Stimulated activated naive B cell treated with anti-CD40 and anti-IgM and Interleukin-4, amounts not matched to agents 10 μg/mL and 1 μg/mL and 100 μg/mL, for 72 hours (primary cell): ENCODE results near the gene TXNRD2.

Source experiments
- ATAC-seq, 2 donors: fragments of 150-1000 bp; cut with Tn5 transposase; replicated peaks; 2 replicates each; pipeline ENCODE4 v1.10.0; 2021; ENCODE audit warnings: moderate library complexity in 1 of 2
- DNase-seq: peaks from one replicate; pipeline ENCODE4 v3.0.0; 2021
- H3K27ac Mint-ChIP-seq: one replicate; pipeline ENCODE4 v1.8.0; 2022; ENCODE audit warnings: mild to moderate bottlenecking, mixed read lengths
- H3K27me3 Mint-ChIP-seq, 2 donors: one replicate each; pipeline ENCODE4 v1.8.0; 2022; ENCODE audit warnings: mixed read lengths in 2 of 2
- H3K36me3 Mint-ChIP-seq, 2 donors: one replicate each; pipeline ENCODE4 v1.8.0; 2022; ENCODE audit warnings: mixed read lengths in 2 of 2, mild to moderate bottlenecking in 1 of 2
- H3K4me1 Mint-ChIP-seq, 2 donors: one replicate each; pipeline ENCODE4 v1.8.0; 2022; ENCODE audit warnings: mixed read lengths in 2 of 2, mild to moderate bottlenecking in 1 of 2
- H3K4me3 Mint-ChIP-seq, 2 donors: one replicate each; pipeline ENCODE4 v1.8.0; 2022; ENCODE audit warnings: mild to moderate bottlenecking in 2 of 2, mixed read lengths in 2 of 2, moderate library complexity in 1 of 2
- H3K9me3 Mint-ChIP-seq, 2 donors: one replicate each; pipeline ENCODE4 v1.8.0; 2022; ENCODE audit warnings: mixed read lengths in 2 of 2, mild to moderate bottlenecking in 1 of 2

The TXNRD2 gene

DNA sequence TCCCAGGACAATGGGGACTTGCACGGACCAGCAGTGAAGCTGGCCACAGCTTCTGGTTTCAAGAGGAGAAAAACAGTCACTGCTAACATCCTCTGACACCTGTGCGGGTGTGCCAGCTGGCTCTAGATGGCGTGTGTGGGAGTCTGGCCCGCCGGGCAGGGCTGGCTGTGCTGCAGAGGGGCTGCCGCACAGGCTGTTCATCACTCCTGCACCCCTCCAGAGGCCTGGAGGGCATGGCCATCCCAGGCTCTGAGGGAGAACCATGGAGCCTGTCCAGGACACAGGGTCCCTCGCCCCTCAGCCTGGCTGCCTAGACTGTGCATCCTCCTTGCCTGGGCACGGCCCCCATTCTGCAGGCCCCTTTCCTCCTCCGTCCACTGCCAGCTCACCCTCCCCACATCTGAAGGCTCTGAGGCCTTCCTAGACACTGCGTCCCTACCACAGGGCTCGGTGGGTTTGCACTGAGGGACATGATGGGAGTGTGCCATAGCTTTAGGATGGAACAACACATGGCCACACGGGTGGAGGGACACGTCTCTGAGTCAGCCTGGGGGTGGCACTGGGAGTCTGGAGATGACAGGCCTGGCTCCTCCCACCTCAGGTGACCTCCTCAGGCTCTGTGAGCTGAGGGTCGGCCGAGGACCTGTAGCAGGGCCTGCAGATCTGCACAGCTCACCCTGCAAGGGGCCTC lies 44.8 kb downstream of the TXNRD2 start:
- Mint-ChIP-seq H3K4me1 (peaks cover 14 to 17% of the 10 kb centered on the region in 2 donors), H3K4me3 (no peak overlapping the region), H3K9me3 (no peaks in the 10 kb centered on the region), H3K27ac (no peak overlapping the region), H3K36me3 (peaks cover 29 to 33% of the 10 kb centered on the region in 2 donors), H3K27me3 (no peaks in the 10 kb centered on the region)
- ATAC-seq (peak in 1 of 2 donors; percentile 30), DNase-seq (no peak)

DNA sequence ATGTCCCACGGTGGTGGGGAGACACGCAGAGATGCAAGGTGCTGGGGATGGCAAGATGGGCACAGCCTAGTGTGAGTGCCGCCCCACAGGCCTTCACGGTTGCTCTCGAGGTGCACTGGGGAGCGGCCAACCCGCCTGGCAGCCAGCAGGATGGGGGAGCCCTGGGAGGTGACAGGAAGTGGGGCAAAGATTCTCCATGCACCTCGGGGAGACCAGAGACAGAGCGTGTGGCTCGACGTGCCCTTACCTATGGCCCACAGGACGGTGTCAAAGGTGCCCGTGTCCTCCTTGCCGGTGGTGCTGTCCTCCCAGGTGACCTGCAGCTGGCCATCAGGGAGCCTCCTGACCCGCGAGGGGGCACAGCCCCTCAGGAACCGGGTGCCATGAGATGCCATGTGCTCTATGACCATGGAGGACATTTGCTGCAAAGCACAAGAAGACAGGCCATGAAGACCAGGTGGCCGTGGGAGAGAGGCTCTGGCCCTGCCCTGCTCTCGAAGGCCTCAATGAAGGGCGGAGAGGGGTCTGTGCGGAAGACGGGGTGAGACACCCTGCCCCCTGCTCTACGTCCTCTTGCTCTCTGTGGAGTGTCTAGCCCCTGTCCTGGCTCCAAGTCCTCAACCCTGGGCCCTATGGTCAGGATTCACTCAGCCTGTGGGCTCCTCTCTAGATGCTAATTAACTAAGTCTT lies 46.3 kb downstream of the TXNRD2 start:
- ATAC-seq (no peak), DNase-seq (no peak)
- H3K27me3 Mint-ChIP-seq = no peaks in the 10 kb centered on the region
- peaks cover 23 to 26% of the 10 kb centered on the region in 2 donors for H3K4me1 Mint-ChIP-seq
- H3K27ac Mint-ChIP-seq = no peak overlapping the region
- H3K4me3 Mint-ChIP-seq = no peak overlapping the region
- H3K9me3 Mint-ChIP-seq = no peaks in the 10 kb centered on the region
- peaks cover 23 to 28% of the 10 kb centered on the region in 2 donors for H3K36me3 Mint-ChIP-seq

DNA sequence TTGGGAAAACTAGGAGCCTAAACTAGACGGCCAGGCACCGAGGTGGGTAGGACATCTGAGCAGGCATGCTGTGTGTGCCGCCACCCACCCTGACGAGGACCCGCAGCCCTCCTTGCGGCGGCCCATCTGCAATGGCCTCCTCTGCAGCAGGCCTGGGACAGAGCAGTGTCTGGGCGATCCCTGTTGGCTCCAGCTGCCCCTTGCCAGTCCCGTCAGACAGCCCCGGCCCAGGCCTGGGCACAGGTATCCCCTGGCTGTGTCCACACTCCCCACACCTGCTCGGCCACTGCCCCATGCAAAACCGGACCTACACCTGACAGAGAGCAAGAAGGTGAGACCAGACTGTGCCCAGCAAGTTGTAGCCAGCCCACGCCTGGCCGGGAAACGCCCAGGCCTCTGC lies 48.3 kb downstream of the TXNRD2 start:
- Mint-ChIP-seq H3K9me3 (no peaks in the 10 kb centered on the region), H3K27me3 (no peaks in the 10 kb centered on the region), H3K27ac (no peak overlapping the region), H3K36me3 (peaks cover 20% of the 10 kb centered on the region in 2 donors), H3K4me3 (no peak overlapping the region), H3K4me1 (peaks cover 21 to 26% of the 10 kb centered on the region in 2 donors)
- ATAC-seq (no peak), DNase-seq (no peak)

DNA sequence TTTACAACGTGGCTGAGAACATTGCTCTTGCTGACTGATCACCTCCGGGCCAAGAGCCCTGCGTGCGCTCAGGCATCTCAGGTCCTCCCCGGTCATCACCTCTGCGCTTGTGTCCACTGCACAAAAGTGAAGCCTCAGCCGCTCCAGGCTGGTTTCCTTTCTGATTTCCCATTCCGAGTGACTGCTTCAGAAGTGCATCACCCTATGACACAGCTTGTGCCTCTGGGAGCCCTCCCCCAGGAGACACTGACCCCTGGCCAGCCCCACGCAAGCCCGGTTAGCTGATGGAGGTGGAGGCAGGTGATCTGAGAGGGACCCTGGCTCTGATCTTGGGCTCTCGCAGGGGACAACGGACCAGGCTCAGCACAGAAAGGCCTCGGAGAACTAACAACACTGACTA lies 48.7 kb downstream of the TXNRD2 start:
- peaks cover 20 to 23% of the 10 kb centered on the region in 2 donors for H3K36me3 Mint-ChIP-seq

DNA sequence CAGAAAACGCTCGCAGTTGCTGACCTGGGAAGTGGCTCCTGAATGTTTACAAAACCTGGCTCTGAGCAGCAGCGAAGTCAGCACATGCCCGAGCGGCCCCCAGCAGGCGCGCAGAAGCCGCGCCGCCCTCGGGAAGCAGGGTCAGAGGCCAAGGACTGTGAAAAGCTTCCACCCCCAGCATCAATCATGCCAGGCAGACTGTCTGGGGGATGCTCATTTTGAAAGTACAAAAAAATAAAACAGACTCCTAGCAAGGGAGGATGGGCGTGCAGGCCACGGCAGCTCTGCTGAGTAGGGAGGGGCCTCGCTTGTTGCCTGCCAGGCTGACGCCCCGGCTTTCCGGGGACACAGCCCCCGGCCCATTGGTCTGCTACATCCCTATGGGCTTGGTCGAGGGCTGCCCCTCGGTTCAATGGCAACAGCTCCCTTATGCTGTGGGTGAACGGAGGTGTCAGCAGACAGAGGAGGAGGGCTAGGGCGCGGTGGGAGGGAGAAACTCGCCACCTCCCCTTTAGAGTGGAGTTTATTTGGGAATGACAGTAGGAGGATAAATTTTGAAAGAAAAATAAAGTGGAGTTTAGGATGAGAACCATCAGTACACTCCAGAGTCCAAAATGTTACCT lies 49.2 kb downstream of the TXNRD2 start:
- peaks cover 18% of the 10 kb centered on the region in 2 donors for H3K36me3 Mint-ChIP-seq
- DNase-seq (peak; percentile 17), ATAC-seq (peak; percentile 54 to 72)
- H3K4me1 Mint-ChIP-seq = peaks cover 22 to 29% of the 10 kb centered on the region in 2 donors
- peak overlapping the region; percentile 69 to 80 for H3K4me3 Mint-ChIP-seq
- peak overlapping the region; percentile 72 for H3K27ac Mint-ChIP-seq
- no peaks in the 10 kb centered on the region for H3K27me3 Mint-ChIP-seq
- H3K9me3 Mint-ChIP-seq = no peaks in the 10 kb centered on the region

More for the DNA sequence above, 48.7 kb downstream of the TXNRD2 start:
- Mint-ChIP-seq H3K9me3 (no peaks in the 10 kb centered on the region), H3K27ac (no peak overlapping the region), H3K4me1 (peaks cover 21 to 26% of the 10 kb centered on the region in 2 donors), H3K4me3 (no peak overlapping the region), H3K27me3 (no peaks in the 10 kb centered on the region)
- DNase-seq (no peak), ATAC-seq (no peak)

DNA sequence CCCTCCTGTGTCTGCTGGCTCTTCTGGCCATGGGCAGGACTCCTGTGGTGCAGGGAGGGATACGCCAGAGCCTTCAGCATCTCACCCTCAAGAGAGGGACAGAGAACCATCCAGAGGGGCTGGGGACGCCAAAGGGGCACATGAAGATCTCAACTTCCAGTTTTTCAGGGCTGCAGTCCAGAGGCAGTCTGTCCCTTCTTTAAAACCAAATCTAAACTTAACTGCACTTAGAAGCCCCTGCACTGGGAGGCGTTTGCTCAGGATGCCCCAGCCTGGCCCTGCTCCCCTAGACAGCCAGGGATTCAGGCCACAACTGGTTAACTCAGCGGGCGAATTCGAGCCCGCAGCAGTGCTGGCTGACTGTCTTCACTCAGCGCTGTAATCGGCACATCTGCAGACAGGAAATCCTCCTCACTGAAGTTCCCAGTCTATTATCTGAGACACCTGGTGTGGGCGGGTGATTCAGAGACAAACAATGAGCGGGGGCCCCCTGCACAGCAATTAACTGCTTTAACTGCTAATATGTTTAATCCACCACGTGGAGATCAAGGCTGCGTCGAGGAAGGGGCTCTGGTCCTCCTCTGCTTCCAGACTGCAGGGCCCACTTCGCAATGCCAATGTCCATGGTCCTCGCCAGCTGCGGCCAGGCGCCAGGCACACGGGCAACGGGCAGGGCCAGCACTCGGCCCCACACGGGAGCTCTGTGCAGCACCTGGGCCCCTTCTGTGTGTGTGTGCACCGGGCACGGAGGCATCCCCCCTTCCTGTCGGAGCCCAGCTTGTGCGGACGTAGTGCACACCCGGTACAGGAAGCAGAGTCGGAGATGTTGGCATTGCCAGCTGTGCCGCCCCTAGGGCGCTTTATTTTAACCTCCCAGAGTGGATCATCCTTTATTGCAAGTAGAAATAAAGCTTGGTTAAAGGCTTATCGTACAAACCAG lies 50.0 kb downstream of the TXNRD2 start:
- Mint-ChIP-seq H3K4me3 (peak overlapping the region; percentile 69 to 80), H3K36me3 (peaks cover 17% of the 10 kb centered on the region in 2 donors), H3K27me3 (no peaks in the 10 kb centered on the region), H3K4me1 (peaks cover 29 to 37% of the 10 kb centered on the region in 2 donors), H3K9me3 (no peaks in the 10 kb centered on the region), H3K27ac (peak overlapping the region; percentile 72)
- DNase-seq = peak; percentile 41
- peak; percentile 82 to 85 for ATAC-seq

DNA sequence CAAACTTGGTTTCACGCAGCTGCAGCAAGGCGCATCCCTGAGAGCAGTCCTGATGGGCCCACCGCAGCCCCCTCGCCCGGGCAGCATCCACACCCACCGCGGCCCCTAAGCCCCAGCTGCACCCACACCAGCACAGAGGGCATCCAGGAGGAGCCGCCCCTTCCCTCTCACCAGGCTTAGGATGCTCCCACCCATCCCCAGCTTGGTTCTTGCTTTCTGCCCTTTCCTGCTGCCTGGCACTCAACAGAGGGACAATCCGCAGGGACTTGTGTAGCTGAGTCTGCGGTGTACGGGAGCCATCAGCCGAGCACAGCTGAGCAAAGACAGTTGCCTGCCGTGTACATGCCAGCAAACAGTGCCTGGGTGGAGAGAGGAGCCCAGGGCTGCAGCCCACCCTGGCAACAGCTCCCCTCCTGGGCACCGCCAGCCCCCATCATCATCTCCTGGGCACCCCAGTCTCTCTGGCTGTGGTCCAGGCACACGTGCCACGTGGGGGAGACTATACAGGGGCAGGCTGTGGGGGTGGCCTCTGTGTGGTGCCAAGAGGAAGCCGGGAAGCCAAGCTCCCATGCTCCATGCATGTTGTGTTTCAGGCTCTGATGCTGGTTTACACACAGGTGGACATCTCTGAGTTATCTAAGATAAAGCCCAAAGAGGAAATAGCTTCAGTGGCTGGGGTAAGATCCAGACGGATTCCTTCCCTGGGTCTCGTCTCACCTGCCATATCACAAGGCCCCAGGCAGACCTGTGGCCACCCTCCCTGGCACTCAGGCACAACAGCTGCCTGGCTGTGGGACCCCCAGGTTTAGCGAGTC lies 50.9 kb downstream of the TXNRD2 start:
- Mint-ChIP-seq H3K27ac (no peak overlapping the region), H3K27me3 (no peaks in the 10 kb centered on the region), H3K4me1 (peaks cover 36 to 46% of the 10 kb centered on the region in 2 donors), H3K4me3 (no peak overlapping the region), H3K9me3 (no peaks in the 10 kb centered on the region), H3K36me3 (peaks cover 18 to 20% of the 10 kb centered on the region in 2 donors)
- no peak for ATAC-seq
- DNase-seq = no peak

DNA sequence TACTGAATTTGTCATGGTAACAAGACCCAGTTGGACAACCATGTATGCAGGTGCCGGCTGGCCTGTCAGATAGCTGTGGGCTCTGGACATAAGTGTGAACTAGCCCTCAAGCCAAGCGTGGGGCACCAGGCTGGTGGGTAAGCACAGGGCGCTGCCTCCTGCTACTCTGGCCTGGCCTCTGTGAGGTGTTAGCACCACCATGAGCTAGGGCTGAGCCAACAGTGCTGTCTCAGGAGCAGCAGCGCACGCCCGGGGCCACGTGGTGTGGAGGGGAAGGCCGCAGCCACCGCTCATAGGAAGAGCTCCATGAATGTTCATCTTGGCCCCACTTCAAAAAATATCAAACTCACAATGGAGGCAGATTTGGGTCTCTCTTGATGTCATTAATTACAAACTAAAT lies 51.7 kb downstream of the TXNRD2 start:
- H3K27me3 Mint-ChIP-seq = no peaks in the 10 kb centered on the region
- H3K4me3 Mint-ChIP-seq = no peak overlapping the region
- no peak overlapping the region for H3K27ac Mint-ChIP-seq
- ATAC-seq = no peak
- H3K9me3 Mint-ChIP-seq = no peaks in the 10 kb centered on the region
- H3K4me1 Mint-ChIP-seq = peaks cover 39 to 49% of the 10 kb centered on the region in 2 donors
- DNase-seq = no peak
- H3K36me3 Mint-ChIP-seq = peaks cover 16 to 18% of the 10 kb centered on the region in 2 donors

DNA sequence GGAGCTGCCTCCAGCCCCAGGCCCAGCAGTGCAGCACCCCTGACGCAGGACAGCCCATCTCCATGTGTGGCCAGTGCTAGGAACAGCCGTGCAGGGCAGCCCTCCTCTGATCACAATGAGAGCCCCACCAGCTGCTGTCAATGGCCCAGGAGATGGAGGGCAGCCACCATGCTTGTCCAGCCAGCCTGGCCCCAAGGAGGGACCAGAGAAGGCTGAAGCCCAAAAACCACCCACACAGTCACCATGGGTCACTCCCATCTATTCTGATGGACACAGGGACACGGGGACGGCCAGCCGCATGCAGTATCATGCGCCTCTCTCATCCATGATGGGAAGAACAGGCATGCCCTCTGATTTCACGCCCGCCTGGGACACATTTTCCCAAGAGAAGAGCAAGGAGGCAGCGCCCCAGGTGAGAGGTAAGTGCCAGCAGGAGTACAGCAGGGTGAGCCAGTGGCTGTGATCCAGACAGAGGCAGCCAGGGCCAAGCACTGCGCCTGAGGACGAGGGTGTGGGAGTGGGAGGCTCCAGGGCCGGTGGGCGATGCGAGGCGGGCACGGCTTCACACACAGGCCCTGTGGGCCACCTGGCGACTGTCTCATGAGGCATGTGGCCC lies 53.4 kb downstream of the TXNRD2 start:
- DNase-seq (no peak), ATAC-seq (no peak)
- Mint-ChIP-seq H3K27ac (no peak overlapping the region), H3K27me3 (no peaks in the 10 kb centered on the region), H3K9me3 (no peaks in the 10 kb centered on the region), H3K4me1 (peaks cover 39 to 49% of the 10 kb centered on the region in 2 donors), H3K4me3 (no peak overlapping the region), H3K36me3 (peaks cover 4 to 7% of the 10 kb centered on the region in 2 donors)

DNA sequence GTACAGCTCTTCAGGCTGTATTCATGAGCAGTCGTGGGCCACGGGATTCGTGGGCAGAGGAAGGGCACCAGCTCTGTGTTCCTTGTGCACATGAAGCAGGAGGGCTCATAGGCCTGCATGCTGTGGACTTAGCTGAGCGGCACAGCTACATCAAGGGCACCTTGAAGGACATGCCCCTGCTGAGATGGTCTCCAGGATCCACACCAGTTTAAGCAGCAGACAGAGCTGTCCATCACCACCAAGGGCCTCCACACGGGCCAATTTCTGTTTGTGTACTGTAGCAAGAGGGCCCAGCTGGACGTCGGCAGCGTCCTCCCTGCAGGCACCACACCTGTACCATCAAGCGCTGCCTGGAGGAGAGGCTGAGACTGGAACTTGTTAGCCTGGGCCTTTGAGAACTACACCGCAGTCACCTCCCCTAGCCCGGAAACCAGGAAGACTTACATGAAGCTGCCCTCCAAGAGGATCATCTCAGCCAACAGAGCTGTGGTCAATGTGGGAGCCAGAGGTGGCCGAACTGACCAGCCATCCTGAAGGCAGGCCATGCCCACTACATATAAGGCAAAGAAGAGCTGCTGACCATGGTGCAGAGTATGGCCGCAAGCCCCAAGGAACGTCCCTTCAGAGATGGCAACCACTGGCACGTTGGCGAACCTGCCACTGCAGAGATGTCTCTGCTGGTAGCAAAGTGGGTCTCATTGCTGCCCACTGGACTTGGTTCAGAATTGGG lies 54.2 kb downstream of the TXNRD2 start:
- H3K4me3 Mint-ChIP-seq = no peak overlapping the region

DNA sequence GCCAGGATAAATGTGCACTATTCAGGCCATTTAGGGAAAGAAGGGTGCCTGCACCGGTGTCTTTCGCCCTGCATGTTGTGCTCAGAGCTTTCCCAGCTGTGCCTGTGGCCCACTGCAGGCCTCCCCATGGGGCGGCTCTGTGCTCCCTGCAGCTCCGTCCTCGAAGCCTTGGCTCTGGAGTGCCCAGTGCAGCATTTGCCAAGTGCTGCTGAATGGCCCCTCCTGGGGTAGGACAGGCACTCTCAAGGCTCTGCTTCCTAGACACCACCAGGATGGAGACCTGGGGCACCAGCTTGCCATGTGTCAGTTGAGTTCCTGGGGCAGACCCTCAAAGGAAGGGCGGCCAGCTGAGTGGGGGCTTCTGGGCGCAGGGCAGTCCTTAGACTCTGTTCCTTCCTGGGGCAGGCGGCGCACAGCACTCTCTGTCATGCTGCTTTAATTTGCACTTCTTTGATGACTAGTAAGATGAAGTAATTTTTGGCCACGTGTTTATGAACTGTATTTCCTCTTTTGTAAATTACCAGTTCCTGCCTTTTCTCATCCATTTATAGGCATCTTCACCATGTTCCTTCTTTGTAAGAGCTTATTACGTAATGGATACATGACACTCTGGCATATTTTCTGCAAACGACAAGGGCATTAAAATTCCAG lies 54.9 kb downstream of the TXNRD2 start:
- Mint-ChIP-seq H3K27me3 (no peaks in the 10 kb centered on the region), H3K27ac (no peak overlapping the region), H3K4me3 (no peak overlapping the region), H3K4me1 (peaks cover 29 to 35% of the 10 kb centered on the region in 2 donors), H3K9me3 (no peaks in the 10 kb centered on the region), H3K36me3 (peaks cover 4 to 5% of the 10 kb centered on the region in 2 donors)
- DNase-seq (no peak), ATAC-seq (peak; percentile 65 to 72)

More for the DNA sequence above, 54.2 kb downstream of the TXNRD2 start:
- H3K27ac Mint-ChIP-seq = no peak overlapping the region
- no peak for ATAC-seq
- no peak for DNase-seq
- no peaks in the 10 kb centered on the region for H3K27me3 Mint-ChIP-seq
- H3K4me1 Mint-ChIP-seq = peaks cover 35 to 42% of the 10 kb centered on the region in 2 donors
- peaks cover 4 to 6% of the 10 kb centered on the region in 2 donors for H3K36me3 Mint-ChIP-seq
- no peaks in the 10 kb centered on the region for H3K9me3 Mint-ChIP-seq
